Activated CD4-positive, CD25-positive, alpha-beta regulatory T cell (primary cell): Measurements from ENCODE around the gene CORO1C.

Experiments used
- DNase-seq, 4 experiments: peaks; one replicate each; lab custom pipeline; 2025; lab: John Stamatoyannopoulos, UW

CORO1C gene

DNA sequence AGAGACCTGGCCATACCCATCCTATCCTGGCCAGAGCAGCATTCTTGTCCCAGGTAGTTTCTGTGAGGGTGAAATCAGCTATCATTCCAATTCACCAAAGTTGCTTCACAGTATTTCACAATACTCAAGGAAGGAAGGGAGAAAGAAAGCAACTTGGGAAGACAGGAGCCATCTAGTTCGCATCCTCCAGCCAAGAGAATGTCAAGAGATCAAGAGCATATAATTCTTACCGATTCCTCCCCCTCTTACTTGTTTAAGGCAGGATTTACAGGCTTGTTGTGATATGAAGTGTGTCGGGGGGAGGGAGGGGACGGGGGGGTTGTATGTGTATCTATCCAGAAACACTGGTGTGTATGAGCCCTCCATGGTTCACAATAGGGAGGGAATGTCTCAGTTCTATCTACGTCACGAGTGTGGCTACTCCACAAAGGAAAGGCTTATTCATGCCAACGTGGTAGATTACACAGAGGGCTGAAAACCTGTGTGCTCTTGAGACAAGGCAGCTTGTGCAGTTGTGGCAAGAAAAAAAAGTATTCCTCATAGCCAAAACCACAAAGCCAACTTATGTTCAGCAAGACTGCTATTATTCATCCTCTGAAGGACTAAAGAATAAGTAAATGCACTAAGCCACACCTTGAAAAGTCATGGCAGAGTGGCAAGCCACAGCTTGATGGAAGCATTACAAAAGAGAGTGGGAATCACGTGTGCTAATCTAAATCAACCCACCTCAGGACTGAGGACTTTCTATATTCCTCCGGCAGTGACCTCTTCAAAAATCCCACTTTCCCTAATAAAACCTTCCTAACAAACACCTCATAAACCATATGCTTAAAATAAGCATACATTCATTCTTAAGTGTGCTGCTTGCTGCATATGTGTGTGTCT is 35.0 kb downstream of the CORO1C start:
- no peak for DNase-seq

DNA sequence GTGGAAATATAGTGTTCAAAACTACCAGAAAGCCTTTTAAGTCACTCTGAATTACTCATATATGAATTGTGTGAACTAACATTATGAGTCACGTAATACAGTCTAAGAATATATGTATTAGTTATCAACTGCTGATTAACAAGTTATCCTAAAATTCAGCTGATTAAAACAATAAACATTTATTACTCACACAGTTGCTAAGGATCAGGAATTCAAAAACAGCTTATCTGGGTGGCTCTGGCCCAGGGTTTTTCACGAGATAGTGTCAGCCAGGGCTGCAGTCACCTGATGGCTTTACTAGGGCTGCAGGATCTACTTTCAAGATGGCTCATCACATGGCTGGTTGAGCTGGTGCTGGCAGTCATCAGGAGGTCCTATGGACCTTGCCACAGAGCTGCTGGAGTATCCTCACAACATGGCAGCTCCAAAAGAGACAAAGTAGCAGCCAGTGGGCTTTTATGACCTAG is 36.5 kb downstream of the CORO1C start:
- no peak for DNase-seq

DNA sequence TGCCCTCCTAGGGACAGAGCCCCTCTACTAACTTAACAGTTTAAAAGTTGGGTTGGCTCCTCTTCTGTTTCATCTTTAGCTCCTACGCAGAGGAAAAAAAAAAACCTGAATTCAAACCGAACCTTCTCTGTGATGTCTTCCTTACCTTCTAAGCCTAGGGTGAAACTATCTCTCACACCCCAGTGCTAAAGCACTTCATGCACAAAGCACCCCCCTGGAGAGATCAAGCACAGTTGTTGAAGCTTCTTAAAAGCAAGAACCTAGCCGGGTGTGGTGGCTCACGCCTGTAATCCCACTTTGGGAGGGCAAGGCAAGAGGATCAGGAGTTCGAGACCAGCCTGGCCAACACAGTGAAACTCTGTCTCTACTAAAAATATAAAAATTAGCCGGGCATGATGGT is 37.6 kb downstream of the CORO1C start:
- DNase-seq = no peak

DNA sequence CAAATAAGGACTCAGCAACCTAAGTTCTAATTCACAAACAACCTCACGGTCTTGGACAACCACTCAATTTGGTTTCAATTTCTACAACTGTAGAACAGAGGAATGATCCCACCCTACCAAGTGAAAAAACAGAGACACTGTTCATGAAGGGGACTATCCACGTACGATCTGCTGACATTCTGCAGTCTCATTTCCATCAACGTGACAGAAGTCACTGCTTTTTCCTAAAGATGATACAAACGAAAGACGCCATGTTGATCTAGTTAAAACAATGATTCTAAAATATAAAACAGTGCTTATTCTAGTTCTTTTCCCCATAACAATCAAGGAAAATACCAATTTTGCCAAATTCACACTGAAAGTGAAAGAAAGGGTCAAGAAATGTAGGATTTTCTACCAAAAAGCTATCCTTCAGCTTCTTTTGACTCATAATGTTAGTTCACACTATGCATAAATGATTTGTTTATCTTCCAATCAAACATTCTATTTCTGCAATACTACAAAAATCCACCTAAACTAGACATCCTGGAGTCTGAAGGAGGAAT is 38.1 kb downstream of the CORO1C start:
- DNase-seq = no peak

DNA sequence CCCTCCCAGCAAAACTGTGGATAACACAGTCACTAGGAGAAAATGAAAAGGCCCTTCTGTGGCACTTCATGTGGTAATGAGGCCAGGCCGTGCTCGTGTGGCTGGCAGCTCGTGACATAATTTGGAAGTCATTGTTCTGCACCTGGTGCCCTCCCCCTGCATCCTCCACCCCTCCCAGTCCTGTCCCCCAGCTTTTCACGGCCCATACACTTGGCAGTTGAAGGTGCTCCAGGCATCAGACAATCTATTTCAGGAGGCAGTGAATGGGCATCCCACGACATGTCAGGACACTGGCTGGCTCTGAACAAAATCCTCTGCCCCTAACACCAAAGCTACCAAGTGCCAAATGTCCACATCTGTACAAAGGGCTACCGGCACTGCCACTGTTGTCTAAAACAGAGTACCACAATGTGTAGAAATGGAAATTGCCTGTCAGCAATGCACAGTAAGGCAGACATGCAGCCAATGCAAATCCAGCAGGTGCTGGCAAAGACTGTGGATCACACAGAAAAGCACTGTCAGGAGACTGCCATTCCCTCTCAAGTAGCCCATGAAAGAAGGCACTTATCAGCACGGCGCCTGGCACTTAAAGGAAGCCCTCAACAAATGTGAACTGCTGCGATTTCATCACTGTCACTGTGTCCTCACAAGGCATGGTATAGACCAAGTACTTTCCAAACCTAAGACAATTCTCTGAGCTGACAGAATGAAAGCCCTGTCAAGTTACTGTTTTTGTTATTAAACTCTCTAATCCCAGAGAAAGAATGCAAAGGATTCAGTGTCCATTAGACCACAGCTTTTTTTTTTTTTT is 39.1 kb downstream of the CORO1C start:
- no peak for DNase-seq

DNA sequence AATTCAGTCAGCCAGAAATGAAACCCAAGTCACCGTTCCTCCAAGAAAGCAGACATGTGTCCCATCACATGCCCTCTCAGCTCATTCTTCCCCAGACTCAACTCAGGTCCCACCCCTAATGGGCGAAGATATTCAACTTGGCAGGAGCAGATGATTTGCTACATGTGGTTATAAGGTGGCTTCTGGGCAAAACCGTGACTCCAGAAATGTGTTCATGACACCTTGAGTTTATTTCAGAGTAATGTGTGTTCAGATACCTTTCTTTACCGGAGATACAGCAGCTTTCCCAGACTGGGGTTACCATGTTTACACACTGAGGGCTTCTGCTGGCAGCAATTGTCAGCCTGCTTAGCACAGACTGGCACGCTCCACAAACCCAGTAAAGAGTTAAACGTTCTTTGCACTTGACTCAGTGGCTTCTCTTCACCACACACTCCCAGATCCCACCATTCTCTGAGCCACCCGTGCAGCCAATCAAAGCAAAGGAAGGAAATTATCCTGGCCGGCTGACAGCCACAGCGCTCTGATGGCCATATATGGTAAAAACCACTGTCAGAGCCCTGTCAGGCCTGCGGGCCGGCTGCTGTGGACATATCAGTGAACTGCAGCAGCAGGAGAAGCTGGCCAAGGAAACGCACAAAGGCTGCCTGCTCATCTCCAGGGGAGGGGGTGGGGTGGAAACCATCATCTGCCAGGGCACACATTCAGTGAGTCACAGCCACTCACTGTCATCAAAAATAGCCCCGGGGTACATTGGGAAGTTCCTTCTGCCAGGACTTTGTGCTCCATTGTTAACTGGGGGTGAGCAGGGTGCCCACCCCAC is 39.9 kb downstream of the CORO1C start:
- peak; percentile 32 to 57 (median 46) for DNase-seq

DNA sequence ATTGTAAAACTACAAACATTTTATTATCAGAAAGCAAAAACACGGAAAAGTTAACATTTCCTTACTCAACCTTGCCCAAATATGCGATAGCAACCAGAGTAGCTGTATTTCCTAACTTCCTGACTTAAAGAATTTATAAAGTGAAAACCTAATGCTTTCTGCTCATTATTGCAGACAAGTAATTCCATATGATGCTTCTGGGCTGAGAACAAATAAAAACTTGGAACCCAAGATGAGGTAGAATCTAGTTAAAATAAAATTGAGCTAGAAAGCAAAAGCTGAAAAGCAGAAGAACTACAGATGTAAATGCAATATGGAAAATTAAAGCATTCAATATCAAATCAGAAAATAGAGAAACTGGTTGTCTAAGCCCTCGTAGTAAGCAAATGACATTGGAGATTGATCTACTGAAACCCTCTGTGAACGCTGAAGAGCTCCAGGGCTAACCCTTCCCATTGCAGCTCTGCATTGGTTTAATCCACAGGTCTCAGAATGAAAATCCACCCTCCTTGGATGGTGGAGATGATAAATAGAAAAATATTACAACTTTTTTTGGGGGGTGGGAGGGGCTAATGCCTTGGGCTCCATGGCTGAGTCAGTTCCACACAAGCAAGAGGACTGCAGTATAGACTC is 40.7 kb downstream of the CORO1C start:
- DNase-seq = no peak

DNA sequence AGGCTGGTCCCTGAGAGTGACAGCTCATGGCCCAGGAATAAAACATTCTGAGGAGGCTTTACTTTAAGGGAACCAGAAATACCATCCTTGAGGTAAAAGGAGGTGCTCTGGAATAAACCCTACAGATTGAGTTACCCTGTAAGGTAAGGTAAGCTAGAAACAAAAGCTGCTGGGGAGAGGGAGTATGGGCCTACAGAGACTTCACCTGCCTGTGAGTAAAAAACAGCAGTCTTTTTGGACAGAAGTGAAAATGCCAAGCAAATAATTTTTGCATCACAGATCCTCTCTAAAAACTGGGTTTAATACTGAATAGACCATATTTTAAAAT is 41.2 kb downstream of the CORO1C start:
- no peak for DNase-seq

DNA sequence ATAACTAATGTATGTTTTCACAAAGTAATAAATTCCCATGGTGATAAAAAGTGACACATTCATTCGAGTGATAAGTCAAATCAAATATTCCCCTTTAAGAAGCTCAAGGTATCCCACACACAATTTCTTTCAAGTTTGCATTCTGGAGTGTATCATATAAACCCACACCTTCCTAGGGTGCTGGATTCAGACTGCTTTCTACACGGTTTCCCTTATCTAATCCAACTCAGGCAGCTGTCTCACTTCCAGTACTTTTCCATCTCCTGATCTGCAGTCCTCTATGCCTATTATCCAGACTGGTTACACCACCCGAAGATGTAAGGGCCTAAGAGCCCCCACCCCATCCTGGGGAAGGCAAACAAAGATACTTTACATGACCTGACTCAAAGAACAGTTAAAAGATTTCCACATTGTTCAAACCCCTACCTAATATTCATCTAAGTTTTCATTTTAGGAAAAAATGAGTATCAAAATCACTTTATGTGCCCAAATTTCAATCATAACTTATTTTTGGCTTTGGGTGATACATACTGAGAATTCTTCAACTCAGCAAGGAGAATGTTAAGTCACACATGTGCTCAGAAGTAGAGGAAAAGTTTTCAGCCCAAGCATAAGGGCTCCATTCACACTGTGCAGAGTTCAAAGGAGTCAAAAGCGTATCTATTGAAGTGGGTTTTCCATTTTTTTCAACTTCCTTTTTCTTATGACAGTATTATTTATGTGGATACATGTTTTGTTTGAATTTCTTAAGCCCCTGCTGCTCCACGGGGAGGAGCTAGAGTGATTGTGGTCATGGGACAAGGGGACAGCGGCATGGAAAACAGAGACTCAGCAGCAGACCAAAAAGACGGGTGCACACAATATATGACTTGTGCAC is 41.8 kb downstream of the CORO1C start:
- no peak for DNase-seq

DNA sequence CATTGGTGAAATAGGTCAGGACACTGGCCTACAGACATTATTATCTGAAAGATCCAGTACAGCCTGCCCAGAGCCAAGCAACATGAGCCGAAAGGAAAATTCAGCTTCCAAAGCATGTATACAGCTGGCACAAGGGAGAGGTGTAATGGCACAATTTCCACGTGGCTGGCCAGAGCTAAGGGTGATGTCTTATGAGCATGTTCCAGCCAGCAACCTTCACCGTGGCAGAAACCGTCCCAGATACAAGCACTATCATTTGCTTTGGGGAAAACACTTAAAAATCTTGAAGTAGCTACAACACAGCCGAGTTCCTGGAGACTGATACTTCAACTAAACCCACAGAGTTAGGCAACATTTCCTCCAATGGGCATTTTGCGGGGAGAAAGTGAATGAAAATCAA is 44.5 kb downstream of the CORO1C start:
- DNase-seq = no peak

DNA sequence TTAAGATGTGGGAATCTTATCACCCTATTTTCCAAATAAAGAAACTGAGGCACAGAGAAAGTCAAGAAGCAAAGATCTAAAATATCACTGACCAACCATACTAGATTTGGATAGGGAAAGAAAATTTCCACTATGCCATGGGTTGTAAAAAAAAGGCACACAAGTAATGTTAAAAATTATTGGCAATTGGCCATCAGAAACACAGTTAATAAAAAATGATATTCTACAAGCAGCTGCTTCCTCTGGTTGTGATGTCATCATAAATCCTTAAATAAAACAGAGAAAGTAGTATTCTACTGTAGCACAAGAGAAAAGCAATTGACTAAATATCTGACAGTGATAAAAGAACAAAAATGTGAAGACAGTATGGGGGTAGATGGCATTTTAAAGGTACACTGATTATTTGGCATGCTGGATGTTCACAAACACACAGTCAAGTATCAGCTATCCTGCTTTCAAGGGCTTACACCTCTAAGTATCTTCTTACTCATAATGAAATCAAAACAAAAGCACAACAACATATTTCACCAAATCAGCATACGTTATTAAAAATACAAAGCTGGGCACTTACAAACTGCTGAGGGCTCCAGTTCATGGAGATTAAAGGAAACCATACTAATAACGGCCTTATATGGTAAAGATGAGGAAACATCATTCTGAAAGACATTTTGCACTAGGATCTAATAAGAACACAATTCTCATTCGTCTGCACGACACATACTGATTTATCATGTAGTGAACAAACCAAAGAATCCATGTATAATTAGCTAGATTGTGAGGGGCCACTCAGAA is 45.7 kb downstream of the CORO1C start:
- no peak for DNase-seq

DNA sequence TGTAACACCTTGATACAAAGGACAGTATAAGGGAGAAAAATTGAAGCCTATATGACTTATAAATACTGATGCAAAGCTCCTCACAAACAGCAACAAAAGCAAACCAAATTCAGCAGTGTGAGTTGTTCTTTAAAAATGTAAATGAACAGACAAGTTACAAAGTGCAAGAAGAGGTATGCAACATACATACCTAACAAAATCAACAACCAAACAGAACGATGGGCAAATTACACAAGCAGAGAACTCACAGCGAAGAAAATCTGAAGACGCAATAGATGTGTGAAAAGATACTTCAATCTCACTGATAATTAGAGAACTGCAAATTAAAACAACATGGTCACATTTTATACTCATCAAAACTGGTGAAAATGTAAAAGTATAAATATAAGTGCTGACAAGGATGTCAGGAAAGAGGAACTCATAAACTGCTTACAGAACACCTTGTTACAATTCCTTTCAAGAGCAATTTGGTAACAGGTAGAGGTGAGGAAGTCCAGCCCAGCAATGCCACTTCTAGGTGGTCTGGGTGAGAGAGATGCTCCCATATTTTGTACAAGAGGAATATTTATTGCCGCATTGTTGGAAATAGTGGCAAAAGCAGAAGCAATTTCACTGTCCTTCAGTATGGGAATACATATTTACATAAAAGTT is 47.3 kb downstream of the CORO1C start:
- no peak for DNase-seq

DNA sequence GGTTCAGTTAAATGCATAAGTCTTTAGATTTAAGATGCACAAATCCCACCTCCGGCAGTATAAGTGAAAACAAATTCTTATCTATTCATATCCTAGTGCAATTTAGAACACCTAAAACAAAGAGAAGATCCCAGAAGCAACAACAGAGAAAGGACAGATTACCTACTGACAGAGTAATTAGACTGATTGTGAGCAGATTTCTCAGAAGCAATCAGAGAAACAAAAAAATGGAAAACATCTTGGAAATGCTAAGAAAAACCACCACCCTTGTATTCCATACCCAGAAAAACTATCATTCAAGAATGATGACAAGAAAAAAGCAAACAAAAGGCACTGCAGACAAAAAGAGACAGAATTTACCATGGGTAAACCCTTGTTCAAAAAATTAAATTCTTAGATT is 50.0 kb downstream of the CORO1C start:
- no peak for DNase-seq

DNA sequence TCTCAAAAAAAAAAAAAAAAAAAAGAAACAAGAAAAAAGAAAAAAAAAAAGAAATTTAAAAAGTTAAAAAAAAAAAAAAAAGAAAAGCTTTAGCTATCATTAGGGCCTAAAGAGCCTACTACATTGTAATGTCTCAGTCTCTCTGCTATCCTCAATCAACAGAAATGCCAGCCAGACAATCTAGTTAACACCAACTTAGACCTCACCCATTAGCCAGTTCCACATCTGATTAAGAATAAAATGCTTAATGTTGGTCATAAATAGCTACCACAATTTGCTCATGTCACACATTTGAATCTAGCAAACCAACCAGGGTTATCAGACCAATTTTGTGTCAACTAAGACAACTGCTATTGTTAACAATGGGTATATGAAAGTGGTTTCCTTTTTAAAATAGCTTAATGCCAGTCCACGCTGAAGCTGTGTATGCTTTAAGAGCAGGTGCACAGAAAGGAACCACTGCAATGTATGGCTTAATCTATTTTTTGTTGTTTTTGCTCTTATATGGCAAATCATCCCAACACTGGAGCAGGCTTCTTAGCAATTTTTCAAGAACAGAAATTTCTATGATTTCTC is 52.1 kb downstream of the CORO1C start:
- no peak for DNase-seq

DNA sequence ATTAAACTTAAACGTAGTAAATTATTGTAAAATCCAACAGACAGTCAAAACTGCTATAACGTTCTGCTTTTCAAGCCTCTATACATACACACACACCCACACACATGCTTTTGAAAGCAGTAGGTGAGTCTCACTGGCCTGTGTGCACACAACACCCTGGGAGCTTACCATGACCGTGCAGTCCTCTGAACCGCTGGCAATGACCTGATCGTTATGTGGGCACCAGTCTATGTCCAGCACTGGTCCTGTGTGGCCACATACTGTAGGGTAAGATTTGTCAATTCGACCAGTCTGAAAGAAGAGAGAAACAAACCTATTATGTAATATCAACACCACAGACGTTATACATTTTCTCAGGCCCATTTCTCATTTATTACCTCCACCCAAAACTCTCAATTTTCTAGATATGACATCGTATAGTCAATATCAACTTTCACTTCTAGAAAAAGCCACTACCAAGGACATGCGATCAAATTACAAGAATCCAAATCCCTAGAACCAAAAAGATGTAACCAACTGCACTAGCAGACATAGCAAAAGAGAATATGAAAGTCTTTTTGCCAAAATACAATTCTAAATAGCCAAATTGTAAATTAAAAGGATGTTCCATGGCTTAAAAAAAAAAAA is 53.1 kb downstream of the CORO1C start:
- no peak for DNase-seq

DNA sequence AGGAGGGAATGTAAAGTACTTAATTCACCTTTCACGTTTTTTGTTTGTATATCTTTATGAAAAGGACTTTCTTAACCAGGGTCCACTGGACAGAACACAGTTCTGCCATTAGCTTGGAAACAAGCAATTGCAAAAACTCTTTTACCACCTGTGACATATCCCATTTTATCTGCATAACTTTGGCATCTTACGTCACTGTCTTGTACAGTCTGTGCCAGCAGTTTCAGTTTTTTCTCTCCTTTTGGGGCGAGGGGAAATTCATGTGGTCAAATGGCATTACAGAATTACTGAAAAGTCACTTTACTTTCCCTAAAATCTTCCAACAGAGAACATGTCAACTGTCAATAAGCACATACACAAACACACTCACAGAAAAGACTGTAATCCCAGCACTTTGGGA is 53.9 kb downstream of the CORO1C start:
- no peak for DNase-seq

DNA sequence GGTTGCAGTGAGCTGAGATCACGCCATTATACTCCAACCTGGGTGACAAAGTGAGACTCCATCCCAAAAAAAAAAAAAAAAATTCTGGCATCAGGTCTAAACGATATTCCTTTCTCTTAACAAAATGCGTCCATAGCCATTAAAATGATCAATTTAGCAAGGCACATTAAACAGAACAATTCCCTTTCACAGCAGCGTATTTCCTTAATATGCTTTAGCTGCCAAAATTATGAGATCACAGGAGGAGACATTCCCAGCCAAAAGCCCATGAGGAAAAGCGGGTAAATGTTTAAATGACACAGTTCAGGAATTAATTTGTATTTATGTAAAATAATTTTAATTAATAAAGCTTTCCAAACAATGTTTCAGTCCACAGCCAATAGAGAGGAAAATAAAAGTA is 54.6 kb downstream of the CORO1C start:
- no peak for DNase-seq

DNA sequence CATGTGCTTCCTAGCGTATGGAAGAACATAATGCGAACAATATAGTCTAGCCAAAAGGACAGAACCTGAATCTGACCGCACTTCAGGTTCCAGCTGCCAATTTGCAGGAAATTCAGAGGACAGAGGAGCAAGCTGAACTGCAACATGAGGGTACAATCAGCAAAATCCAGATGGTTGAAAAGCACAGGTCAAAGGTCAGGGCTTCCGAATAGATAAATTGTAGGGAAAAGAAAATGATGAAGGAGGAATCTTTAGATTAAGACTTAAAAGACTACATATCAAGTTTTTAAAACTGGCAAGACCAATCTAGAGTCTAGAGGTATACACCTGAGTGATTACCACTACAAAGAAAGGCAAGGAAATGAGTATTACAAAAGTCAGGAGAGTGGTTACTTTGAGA is 55.5 kb downstream of the CORO1C start:
- no peak for DNase-seq
